ENCODE measurements around the gene DUSP21.
"Not testable (repeated sequence)": the region's sequence is repeated elsewhere in the genome, so short reads cannot be mapped to it uniquely, and the experiment has no call there.

DUSP21 gene

DNA sequence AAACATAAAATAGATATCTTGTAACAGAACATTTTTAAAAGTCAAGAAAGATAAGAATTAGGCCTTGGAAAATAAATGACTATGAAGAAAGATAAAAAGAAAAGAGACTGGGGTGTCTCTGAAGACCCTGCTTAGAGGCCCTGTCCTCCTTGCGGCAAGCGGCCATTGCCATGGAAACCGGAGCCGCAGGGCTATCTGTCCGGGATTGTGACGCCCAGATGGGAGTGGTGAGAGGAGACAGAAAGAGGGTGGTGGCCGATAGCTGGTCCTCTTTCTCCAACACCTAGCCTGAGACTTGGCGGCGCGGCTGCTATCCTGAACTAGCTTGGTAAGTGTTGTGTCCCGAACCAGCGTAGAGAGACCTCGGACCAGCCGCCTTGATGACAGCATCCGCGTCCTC is at the start of gene DUSP21:
Gene DUSP21, plus strand, starts transcription at position 269 of the 400 bp plus-strand sequence. Its CDS starts 112 bp downstream, at position 381.
- no peak for DNase-seq

DNA sequence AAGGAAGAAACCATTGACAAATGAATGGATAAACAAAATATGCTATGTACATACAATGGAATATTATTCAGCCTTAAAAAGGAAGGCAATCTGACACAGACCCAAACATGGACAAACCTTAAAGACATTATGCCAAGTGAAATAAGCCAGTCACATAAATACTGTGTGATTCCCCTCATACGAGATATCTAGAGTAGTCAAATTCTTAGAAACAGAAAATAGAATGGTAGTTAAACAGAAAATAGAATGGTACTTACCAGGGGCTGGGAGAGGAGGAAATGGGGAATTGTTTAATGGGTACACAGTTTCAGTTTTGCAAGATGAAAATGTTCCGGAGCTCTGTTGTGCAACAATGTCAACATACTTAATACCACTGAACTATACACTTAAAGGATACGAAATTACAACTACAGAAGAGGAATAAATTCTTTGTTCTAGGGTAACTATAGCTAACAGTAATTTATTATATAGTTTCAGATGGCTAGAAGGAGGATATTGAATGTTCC is 47.8 kb upstream of the DUSP21 start:
- DNase-seq, result no peak

- no peak for DNase-seq
Measured at GRCh38 chrX:44802613-44803012, 41.2 kb upstream of the DUSP21 start.

GRCh38 chrX:44815681-44816080 is 28.1 kb upstream of the DUSP21 start:
- no peak for DNase-seq

DNA sequence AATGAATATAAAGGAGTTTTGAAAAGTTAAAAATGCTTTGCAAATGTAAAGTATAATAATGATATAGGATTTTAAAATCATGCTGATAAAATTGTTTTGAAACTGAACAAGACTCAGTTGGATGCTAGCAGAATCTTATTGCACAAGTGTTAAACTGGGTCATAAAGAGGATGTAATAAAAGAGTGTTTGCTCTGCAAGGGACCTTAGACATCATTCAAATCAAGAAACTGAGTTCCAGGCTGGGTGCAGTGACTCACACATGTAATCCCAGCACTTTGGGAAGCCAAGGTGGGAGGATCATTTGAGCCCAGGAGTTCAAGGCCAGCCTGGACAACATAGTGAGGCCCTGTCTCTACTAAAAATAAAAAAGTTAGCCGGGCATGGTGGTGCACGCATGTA is 27.5 kb upstream of the DUSP21 start:
- DNase-seq, result no peak

DNA sequence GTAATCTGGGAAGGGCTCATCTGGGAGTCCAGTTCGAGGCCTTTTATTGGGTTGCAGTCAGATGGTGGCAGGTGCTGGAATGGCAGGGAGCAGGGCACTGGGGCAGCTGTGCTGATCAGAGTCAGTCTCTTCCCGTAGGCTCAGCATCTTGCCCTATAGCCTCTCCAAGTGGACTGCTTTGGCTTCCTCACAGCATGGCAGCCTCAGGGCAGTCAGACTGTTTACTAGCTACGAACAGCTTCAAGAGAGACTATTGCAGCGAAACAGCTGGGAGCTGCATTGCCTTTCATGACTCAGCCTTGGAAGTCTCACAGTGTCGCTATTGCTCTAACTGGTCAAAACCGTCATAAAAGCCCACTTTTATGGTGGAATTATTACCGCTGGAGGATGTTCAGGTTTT is 26.8 kb upstream of the DUSP21 start:
- no peak for DNase-seq

- DNase-seq, result no peak
Measured at GRCh38 chrX:44822601-44823000, 21.2 kb upstream of the DUSP21 start.

GRCh38 chrX:44823193-44823592 is 20.6 kb upstream of the DUSP21 start:
- DNase-seq, result not testable (repeated sequence)

- DNase-seq, result no peak
Measured at GRCh38 chrX:44828008-44828605, 15.7 kb upstream of the DUSP21 start.

GRCh38 chrX:44829832-44830231 is 14.0 kb upstream of the DUSP21 start:
- DNase-seq, result no peak

DNA sequence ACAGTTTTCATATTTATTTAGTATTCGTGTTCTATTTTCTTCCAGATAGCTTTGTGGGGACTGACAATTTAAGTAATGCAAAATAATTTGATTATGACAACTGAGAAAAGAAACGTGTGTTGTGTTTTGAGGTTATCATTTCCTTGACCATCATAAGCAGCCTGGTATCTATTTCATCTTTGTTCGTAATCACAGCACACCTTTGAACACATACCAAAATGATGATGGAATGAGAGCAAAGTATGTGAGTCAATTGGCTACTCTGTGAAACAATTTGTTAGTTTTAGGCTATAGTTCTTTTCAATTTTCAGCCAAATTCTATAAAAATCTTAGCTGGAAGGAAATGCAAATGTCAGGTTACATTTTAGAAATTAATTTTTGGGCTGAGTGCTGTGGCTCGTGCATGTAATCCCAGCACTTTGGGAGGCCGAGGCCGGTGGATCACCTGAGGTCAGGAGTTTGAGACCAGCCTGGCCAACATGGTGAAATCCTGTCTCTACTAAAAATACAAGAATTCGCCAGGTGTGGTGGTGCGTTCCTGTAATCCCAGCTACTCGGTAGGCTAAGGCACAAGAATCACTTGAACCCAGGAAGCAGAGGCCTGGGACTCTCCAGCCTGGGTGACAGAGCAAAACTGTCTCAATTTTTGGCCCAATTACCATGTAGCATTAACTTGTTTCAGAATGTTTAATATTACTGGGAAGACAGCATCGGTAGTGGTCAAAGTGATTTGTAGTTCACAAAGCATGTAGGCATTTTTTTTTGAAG is 1.1 kb upstream of the DUSP21 start:
- DNase-seq, result no peak

- no peak for DNase-seq
Measured at GRCh38 chrX:44843318-44843702, 511 bp upstream of the DUSP21 start.

DNA sequence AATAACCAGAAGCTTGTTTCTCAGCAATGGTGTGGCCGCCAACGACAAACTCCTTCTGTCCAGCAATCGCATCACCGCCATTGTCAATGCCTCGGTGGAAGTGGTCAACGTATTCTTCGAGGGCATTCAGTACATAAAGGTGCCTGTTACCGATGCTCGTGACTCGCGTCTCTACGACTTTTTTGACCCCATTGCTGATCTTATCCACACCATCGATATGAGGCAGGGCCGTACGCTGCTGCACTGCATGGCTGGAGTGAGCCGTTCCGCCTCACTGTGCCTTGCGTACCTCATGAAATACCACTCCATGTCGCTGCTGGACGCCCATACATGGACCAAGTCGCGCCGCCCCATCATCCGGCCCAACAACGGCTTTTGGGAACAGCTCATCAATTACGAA is 383 bp downstream of the DUSP21 start:
- no peak for DNase-seq

DNA sequence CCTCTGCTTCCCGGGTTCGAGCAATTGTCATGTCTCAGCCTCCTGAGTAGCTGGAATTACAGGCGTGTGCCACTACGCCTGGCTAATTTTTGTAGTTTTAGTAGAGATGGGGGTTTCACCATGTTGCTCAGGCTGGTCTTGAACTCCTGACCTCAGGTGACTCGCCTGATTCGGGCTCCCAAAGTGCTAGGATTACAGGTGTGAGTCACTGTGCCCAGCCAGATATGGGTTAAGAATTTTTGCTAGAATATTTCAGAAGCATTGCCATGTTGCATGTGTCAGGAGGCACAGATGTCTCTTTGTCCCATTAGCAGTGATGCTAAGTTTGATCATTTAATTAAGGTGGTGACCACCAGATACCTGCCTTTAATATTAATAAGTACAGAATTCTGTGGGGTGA is 7.1 kb downstream of the DUSP21 start:
- not testable (repeated sequence) for DNase-seq

GRCh38 chrX:44871114-44871645 is 27.4 kb downstream of the DUSP21 start:
- no peak for DNase-seq

DNA sequence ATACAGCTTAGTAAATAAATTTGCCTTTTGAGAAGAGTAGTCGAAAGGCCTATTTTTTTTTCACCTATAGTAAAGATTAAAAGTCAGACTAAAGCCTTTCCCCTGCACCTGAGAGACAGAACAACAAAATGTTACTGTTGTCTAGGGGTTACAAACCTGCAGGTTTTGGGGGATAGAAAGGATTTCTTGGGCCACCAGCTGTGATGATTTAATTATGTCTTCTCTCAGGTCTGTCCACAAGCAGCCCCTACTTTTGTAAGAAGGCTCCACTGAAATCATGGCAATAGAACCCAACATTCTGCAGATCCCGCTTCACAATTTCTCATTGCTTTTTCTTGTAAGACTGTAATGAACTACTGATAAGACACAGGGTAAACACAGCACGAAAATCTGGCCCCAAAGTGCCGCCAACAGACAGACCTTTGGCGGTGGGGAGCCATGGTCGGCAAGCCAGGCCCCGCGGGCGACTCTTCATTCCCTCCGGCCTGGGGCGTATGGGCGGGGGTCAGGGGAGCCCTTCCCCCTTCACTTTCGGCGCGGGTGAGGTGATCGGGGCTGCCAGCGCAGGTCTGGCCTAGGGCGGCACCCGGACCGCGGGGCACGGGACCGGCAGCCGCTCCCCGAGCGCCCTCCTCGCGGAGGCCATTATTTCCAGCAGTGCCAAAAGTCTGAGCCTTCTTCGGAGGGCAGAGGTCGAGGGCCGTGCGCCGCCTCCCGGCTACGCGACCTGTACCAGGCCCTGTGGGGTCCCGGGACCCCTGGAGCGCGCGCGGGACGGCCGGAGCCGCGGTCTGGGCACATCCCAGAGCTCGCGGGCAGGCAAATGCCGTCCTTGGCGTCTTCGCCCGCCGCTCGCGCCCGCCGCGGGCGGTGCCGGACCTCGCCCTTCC is 28.4 kb downstream of the DUSP21 start:
- DNase-seq, result no peak

- peak; percentile 97 for DNase-seq
Measured at GRCh38 chrX:44872821-44873414, 29.1 kb downstream of the DUSP21 start, which contains the start of gene KDM6A. Gene KDM6A (plus strand): TSS chrX:44873188. CDS start chrX:44873552, 364 bp downstream.

- peak; percentile 50 for DNase-seq
Measured at GRCh38 chrX:44873415-44874276, 29.8 kb downstream of the DUSP21 start.

GRCh38 chrX:44874420-44875184 is 30.8 kb downstream of the DUSP21 start:
- DNase-seq, result peak; percentile 60

GRCh38 chrX:44875185-44875489 is 31.3 kb downstream of the DUSP21 start:
- DNase-seq, result no peak

GRCh38 chrX:44876086-44876485 is 32.3 kb downstream of the DUSP21 start:
- no peak for DNase-seq
